Sigmoid colon (tissue), 7 donors: ENCODE data around the gene SLC1A3. TPM values are rescaled to one million over a fixed set of nuclear protein-coding genes. Genes with fewer than 3 reads are reported as not detected.

Experiments used
- DNase-seq: peaks from one replicate; pipeline ENCODE4 v3.0.0-alpha.2; 2019
- H3K27ac ChIP-seq, 4 donors: fragments of 200-600 bp; sonication (generic); one replicate each; pipeline ENCODE4 v1.5.1; 2016 to 2019; ENCODE audit warnings: mild to moderate bottlenecking in 1 of 4
- H3K27me3 ChIP-seq, 3 donors: fragments of 200-600 bp; sonication (generic); one replicate each; pipeline ENCODE4 v1.5.1; 2019; ENCODE audit warnings: mild to moderate bottlenecking in 1 of 3
- H3K36me3 ChIP-seq, 4 donors: fragments of 200-600 bp; sonication (generic); one replicate each; pipeline ENCODE4 v1.5.1; 2016 to 2019
- H3K4me1 ChIP-seq, 4 donors: fragments of 200-600 bp; sonication (generic); one replicate each; pipeline ENCODE4 v1.5.1; 2017 to 2019
- H3K4me3 ChIP-seq, 4 donors: fragments of 200-600 bp; sonication (generic); one replicate each; pipeline ENCODE4 v1.5.1; 2017 to 2019; ENCODE audit warnings: mild to moderate bottlenecking in 2 of 4, moderate library complexity in 1 of 4
- H3K9me3 ChIP-seq, 4 donors: fragments of 200-600 bp in 3 of 4; sonication (generic) in 3 of 4; one replicate each; pipeline versions ENCODE4 v1.5.1 to v1.6.1; 2013 to 2019
- EP300 ChIP-seq, 4 donors: sonication (generic); formaldehyde crosslinking; IDR thresholded peaks; one replicate each; pipeline ENCODE4 v1.6.1; 2017; ENCODE audit warnings: antibody characterized with exemption in 4 of 4
- POLR2A ChIP-seq, 2 donors: fragments of 450-650 bp; IDR thresholded peaks; one replicate each; pipeline ENCODE4 v1.6.1; 2016; ENCODE audit warnings: antibody characterized with exemption in 2 of 2, mild to moderate bottlenecking in 2 of 2, moderate library complexity in 2 of 2
- POLR2AphosphoS5 ChIP-seq, 4 donors: sonication (generic); formaldehyde crosslinking; IDR thresholded peaks; one replicate each; pipeline ENCODE4 v1.6.1; 2017; ENCODE audit warnings: antibody characterized with exemption in 4 of 4
- WGBS, 2 donors: extraction: QIAGEN DNeasy Blood & Tissue Kit; methylation state at CpG; one replicate each; pipeline ENCODE4 v1.1.7; 2013; 5-methylcytosine and 5-hydroxymethylcytosine counted together
- intact Hi-C: fragments of 100-400 bp; cut with DNase I; formaldehyde crosslinking; loops from one replicate; pipeline ENCODE4 v1.15.1; 2023
- polyA plus RNA-seq, 3 donors: library from polyadenylated mRNA; stranded (reverse); fragments of 200-250 nt; gene quantifications; one replicate each; pipeline ENCODE4 v1.2.3, GENCODE V29; 2013
- total RNA-seq, 4 donors: library from RNA; depleted of rRNA; stranded (reverse); fragments of >200 nt; gene quantifications; one replicate each; pipeline ENCODE4 v1.1.0, GENCODE V29; 2016
- TF ChIP-seq, protein P1 (sequence below), 4 experiments: fragments of 450-650 bp in 3 of 4; fragments of 200-600 bp in 1 of 4; IDR thresholded peaks; one replicate each; pipeline ENCODE4 v1.5.1; 2016 to 2019; ENCODE audit warnings: antibody characterized with exemption in 4 of 4, mild to moderate bottlenecking in 3 of 4, moderate library complexity in 2 of 4
- donor health status: healthy with polysubstance abuse.
- donor health status: Bipolar disorder and iron deficiency.
- donor health status: healthy.

The SLC1A3 gene
- total and polyA plus RNA-seq, 7 donors, result 1.8 to 23.6 (median 16.8) TPM

DNA sequence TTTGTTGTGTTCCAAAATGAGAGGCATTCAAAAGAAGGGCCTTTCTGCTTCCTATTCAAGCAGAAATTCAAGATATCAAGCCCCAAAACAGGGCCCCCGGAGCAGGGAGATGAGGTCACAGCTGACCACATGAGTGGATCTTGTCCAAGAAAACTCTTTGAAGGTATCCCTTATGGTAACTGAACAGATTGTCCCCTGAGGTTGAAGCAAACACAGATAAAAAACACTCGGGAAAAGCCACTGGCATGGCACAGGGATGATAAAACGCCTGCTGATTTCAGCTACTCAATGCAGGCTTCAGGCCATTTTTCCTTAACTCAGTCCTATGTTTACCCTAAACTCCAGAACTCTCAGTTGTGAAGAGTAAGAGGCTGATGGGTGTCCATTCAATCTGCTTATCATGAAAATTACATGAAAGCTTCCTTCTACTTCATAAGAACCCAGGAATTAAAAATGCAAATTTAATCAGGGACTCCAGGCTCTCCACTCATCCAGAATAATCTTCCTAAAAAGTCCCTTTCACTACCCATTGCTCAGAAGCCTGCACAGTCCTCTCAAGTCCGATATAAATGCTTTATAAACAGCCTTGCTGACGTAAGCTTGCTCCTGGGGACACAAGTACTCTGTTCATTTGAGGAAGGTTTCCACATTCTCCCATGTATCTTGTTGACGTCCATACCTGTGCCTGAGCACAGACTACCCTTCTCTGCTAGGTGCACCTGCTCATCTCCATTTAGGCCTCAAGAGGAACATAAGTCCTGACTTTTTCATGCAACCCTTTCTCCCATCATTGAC lies 35.9 kb upstream of the SLC1A3 start:
- Histone ChIP-seq H3K4me3 (no peak overlapping the region), H3K4me1 (no peaks in the 10 kb centered on the region), H3K36me3 (no peaks in the 10 kb centered on the region), H3K27ac (no peak overlapping the region), H3K9me3 (no peaks in the 10 kb centered on the region), H3K27me3 (no peaks in the 10 kb centered on the region)
- intact Hi-C loops, result no loop called here
- 60 to 82% methylated on average over 6 of the region's 6 CpGs for WGBS, 2 donors
- no peak for DNase-seq
- TF ChIP-seq, protein P1, sequence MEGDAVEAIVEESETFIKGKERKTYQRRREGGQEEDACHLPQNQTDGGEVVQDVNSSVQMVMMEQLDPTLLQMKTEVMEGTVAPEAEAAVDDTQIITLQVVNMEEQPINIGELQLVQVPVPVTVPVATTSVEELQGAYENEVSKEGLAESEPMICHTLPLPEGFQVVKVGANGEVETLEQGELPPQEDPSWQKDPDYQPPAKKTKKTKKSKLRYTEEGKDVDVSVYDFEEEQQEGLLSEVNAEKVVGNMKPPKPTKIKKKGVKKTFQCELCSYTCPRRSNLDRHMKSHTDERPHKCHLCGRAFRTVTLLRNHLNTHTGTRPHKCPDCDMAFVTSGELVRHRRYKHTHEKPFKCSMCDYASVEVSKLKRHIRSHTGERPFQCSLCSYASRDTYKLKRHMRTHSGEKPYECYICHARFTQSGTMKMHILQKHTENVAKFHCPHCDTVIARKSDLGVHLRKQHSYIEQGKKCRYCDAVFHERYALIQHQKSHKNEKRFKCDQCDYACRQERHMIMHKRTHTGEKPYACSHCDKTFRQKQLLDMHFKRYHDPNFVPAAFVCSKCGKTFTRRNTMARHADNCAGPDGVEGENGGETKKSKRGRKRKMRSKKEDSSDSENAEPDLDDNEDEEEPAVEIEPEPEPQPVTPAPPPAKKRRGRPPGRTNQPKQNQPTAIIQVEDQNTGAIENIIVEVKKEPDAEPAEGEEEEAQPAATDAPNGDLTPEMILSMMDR (IDR thresholded peaks at IDR 0.05), result no peak
- TF ChIP-seq EP300 (IDR thresholded peaks at IDR 0.05), result no peak
- TF ChIP-seq POLR2AphosphoS5 (IDR thresholded peaks at IDR 0.05), result no peak
- no peak for TF ChIP-seq POLR2A (IDR thresholded peaks at IDR 0.05)

DNA sequence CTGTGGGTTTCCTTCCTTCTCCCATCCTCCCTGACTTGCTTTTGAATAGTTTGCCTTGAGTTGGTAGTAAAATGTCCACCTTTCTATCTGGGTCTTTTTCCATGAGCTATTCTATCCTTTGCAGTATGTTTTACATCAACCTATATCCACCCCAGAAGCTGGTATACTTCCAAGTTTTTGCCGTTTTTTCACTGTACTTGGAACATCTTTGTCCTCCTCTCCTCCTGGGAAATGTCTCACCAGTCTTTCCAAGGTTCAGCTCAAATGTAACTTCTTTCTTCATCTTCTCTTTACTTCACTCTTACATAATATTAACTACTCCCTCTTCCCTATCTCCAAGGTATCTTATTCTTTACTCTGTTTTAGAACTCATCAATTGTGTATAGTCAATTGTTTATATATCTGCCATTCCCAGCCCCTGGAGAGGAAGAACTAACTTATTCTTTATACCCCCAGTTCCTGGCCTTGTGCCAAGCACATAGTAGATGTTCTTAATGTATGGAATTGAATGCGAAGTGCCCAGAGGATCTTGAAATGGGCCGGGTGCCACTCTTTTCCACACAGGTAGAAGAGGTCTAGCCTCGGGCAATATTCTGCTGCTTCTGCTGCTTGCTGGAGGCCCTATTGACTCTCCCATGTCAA lies 34.9 kb upstream of the SLC1A3 start:
- Histone ChIP-seq H3K9me3 (no peaks in the 10 kb centered on the region), H3K4me3 (no peak overlapping the region), H3K36me3 (no peaks in the 10 kb centered on the region), H3K27ac (no peak overlapping the region), H3K4me1 (no peaks in the 10 kb centered on the region), H3K27me3 (no peaks in the 10 kb centered on the region)
- TF ChIP-seq POLR2AphosphoS5 (IDR thresholded peaks at IDR 0.05) (no peak), POLR2A (IDR thresholded peaks at IDR 0.05) (no peak), EP300 (IDR thresholded peaks at IDR 0.05) (no peak)
- TF ChIP-seq, protein P1 (IDR thresholded peaks at IDR 0.05), result no peak
- WGBS, 2 donors, result 70 to 85% methylated on average over 4 of the region's 4 CpGs
- intact Hi-C loops, result no loop called here
- DNase-seq, result no peak

DNA sequence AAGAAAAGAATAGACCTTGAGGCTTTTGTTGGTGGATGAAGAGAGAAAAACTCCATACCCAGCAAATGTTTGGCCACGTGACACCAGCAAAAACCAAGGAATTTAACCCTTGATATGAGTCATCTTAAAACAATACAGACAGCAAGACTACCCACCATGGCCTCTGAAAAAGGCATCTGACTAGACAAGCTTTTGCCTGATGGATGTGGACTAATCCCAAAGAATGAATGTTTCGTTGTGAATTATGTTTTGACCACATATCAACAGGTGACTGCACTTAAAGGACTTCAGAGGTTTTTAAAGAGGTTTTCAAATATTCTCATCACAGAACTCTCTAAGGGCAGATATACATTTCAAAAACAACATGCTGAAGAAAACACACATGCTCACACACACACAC lies 33.0 kb upstream of the SLC1A3 start:
- Histone ChIP-seq H3K27ac (no peak overlapping the region), H3K4me1 (no peaks in the 10 kb centered on the region), H3K27me3 (no peaks in the 10 kb centered on the region), H3K36me3 (no peaks in the 10 kb centered on the region), H3K9me3 (no peaks in the 10 kb centered on the region), H3K4me3 (no peak overlapping the region)
- DNase-seq, result no peak
- TF ChIP-seq EP300 (IDR thresholded peaks at IDR 0.05), result no peak
- TF ChIP-seq, protein P1 (IDR thresholded peaks at IDR 0.05), result no peak
- no peak for TF ChIP-seq POLR2A (IDR thresholded peaks at IDR 0.05)
- TF ChIP-seq POLR2AphosphoS5 (IDR thresholded peaks at IDR 0.05), result no peak
- WGBS, 2 donors, result 48 to 70% methylated on average over 2 of the region's 2 CpGs
- intact Hi-C loops, result no loop called here

DNA sequence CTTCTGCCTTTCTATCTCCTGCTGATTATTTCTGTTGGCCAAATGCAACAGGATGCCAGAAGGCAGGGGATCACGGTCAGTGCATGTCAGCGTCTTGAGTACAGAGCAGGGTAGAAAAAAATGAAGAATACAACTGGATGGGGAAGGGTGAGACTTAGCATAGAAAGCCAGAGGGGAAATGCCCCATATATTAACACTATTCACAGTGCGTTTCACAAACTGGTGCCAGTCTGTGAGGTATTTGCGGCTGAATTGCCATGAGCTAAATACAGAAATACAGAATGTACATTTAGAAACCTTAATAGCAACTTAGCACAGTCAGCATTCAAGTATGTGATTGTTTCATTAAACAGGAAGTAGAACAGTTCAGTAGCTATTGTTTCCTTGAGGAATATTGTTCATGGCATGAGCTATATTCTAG lies 31.0 kb upstream of the SLC1A3 start:
- Histone ChIP-seq H3K4me1 (no peaks in the 10 kb centered on the region), H3K27ac (no peak overlapping the region), H3K9me3 (no peaks in the 10 kb centered on the region), H3K36me3 (no peaks in the 10 kb centered on the region), H3K27me3 (no peaks in the 10 kb centered on the region), H3K4me3 (no peak overlapping the region)
- intact Hi-C loops, result no loop called here
- TF ChIP-seq, protein P1 (IDR thresholded peaks at IDR 0.05), result no peak
- TF ChIP-seq POLR2AphosphoS5 (IDR thresholded peaks at IDR 0.05), result no peak
- no peak for TF ChIP-seq POLR2A (IDR thresholded peaks at IDR 0.05)
- no peak for DNase-seq
- WGBS, 2 donors, result 77 to 79% methylated on average over 4 of the region's 4 CpGs
